Fibroblast of mammary gland (primary cell): ENCODE results near the gene MPV17L2.

ENCODE experiments used
- DNase-seq: peaks from one replicate; pipeline ENCODE4 v3.0.0-alpha.2; 2010; ENCODE audit warnings: low read depth
- H3K4me3 ChIP-seq: 2 replicates; pipeline ENCODE4 v1.5.1; 2011; ENCODE audit warnings: low read depth, mild to moderate bottlenecking, low read length, moderate library complexity; ENCODE audit not compliant: control insufficient read depth
- TF ChIP-seq, protein P1 (sequence below): conservative IDR thresholded peaks from 2 replicates; pipeline ENCODE4 v1.5.1; 2011; ENCODE audit warnings: low read depth, low read length, inconsistent platforms; ENCODE audit not compliant: control insufficient read depth, insufficient read depth

The MPV17L2 gene

DNA sequence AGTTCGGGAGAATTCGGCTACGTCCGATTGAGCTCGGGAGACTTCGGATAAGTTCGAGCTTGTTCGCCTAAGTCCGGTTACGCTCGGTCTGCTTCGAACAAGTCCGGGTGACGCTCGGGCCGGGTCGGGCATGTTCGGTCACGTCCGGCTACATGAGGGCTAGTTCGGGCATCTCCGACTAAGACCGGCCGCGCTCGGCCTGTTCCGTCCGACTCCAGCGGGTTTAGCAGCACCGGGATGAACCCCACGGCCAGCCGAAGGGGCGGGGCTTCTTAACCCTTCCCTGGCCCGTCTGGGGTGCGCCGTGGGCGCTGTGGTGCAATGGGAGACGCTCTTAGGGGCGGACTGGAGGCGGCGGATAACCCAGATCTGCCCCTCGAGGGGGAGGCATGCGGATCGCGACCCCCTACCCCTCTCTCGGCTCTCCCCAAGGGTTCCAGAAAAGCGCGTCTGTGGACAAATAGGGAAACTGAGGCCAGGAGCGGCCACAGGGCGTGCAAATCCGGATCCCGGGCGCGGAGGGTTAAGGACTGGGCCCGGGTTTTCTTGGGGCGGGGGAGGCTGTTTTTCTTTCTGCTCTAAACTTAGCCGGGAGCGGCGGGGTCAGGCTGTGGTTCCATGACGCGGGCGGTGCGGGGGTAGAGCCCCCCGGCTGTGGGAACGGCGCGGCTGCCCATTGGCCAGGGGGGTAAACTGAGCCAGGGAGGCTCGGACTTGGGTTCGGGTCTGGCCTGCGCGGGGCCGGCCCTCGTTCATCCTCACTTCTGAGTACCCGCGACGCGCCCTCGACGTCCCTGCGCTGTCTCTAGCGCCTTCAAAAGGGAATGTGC, 31.7 kb downstream of the MPV17L2 start:
- DNase-seq, result peak; percentile 99
- TF ChIP-seq, protein P1, sequence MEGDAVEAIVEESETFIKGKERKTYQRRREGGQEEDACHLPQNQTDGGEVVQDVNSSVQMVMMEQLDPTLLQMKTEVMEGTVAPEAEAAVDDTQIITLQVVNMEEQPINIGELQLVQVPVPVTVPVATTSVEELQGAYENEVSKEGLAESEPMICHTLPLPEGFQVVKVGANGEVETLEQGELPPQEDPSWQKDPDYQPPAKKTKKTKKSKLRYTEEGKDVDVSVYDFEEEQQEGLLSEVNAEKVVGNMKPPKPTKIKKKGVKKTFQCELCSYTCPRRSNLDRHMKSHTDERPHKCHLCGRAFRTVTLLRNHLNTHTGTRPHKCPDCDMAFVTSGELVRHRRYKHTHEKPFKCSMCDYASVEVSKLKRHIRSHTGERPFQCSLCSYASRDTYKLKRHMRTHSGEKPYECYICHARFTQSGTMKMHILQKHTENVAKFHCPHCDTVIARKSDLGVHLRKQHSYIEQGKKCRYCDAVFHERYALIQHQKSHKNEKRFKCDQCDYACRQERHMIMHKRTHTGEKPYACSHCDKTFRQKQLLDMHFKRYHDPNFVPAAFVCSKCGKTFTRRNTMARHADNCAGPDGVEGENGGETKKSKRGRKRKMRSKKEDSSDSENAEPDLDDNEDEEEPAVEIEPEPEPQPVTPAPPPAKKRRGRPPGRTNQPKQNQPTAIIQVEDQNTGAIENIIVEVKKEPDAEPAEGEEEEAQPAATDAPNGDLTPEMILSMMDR, result no peak
- H3K4me3 ChIP-seq, result peak overlapping the region; percentile 46

DNA sequence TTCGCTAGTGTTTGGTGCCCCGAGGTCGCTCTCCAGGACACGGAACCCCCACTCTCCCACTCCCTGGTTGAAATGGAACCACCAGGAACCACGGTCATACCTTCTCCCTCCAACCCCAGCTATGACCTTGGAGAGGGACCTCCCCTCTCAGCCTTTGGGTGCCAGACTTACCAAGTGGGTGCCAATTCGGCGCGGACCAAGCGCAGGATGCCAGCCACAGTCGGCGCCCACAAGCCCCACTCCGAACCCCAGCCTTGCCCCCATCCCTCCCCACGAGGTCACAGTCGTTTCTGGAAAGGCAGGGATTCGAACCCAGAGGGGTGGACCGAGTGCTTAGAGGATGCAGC, 32.3 kb downstream of the MPV17L2 start:
- DNase-seq, result no peak
- TF ChIP-seq, protein P1, result no peak
- no peak overlapping the region for H3K4me3 ChIP-seq

DNA sequence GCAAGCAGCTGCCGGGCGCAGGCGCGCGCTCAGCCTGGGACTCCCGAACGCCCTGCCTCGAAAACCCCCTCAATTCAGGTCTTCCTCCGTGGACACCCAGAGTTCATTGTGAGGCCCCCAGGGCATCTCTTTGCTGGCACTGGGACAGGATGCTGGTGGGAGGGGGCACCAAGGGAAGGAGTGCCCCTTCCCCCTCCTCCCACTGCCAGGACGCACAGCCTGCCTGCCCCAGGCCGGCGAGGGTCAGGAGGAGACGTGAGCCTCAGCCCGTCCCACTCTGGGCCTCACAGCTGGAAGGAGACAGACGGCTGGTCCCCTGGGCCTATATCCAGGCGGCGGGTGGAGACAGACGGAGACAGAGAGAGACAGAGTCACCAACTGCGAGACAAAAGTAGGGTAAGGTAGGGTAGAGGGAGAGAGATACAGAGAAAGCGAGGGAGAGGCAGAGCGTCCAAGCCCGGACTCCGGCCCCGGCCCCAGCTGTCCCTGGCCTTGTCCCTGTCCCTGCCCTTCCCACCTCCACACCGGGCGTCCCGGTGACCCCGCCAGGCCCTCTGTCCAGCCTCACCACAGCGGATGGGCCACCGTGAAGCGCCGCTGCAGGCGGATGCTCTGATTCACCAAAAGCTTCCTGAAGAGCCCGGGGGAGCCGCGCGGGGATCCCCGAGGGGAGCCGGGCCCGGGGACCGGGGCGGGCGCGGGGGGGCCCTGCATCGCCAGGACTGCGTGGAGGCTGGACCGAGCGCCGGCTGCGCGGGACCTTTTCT, 32.9 kb downstream of the MPV17L2 start, which contains the start of gene PDE4C:
Gene PDE4C (minus strand): TSS at position 737 of the 767 bp plus-strand sequence. CDS start 23 bp downstream, at position 714.
- TF ChIP-seq, protein P1, result no peak
- H3K4me3 ChIP-seq, result no peak within 1 kb of the TSS
- no peak for DNase-seq

DNA sequence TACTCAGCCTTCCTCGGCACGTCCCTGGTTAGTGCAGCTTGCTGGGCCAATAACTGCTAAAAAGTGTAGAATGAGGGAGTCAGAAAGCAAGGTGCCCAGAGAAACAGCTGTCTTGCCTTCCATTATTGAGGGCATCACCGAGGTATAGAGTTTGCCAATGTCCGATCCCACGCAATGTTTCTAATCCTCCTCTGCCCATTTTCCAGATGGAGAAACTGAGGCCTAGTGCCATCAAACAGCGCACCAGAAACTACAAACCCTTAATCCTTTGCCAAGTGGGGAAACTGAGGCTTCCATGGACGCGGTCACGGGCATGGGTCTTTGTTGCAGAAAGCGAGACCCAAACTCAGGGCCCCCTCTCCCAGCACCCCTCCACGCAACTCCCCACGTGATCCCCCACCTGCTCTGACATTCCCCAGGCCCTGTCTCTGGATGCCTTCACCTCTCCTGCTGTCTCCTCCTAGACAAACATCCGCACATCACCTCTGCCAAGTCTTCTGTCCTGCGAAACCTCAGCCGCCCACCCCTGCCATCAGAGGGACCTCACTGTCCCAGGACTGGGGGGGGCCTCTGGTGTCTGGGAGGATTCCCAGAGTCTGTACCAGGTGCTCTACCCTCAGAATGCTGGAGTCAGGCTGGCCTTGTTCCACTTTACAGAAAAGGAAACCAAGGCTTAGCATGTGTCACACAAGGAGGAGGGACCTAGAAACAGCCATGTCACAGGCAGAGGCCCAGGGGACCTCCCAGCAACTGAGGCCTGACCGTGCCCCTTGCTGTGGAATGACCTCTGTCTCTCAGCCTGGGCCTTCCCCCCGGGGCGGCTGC, 34.1 kb downstream of the MPV17L2 start:
- no peak overlapping the region for H3K4me3 ChIP-seq
- TF ChIP-seq, protein P1, result no peak

DNA sequence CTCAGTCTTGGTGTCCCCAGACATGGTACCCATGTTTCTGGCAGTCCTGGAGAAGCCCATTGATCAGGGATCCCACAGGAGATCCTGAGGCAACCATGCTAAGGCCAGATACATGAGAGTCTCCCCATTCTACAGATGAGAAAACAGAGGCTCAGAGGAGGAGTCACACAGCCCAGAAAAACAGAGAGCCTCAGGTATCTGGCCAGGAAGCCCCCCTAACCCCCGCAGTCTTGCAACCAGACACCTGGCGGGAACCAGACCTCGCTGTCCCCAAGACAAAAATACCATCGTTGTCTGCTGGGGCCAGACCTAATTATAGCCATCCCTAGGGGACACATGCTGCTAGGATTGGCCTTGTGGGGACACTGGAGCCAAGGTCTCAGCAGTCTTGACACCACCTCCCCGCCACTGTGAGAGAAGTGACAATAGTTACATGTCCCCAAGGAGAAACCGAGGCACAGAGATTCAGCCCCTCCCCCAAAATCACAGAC, 34.8 kb downstream of the MPV17L2 start:
- H3K4me3 ChIP-seq, result no peak overlapping the region
- TF ChIP-seq, protein P1, result no peak
- no peak for DNase-seq

More for the DNA sequence above, 34.1 kb downstream of the MPV17L2 start:
- no peak for DNase-seq

DNA sequence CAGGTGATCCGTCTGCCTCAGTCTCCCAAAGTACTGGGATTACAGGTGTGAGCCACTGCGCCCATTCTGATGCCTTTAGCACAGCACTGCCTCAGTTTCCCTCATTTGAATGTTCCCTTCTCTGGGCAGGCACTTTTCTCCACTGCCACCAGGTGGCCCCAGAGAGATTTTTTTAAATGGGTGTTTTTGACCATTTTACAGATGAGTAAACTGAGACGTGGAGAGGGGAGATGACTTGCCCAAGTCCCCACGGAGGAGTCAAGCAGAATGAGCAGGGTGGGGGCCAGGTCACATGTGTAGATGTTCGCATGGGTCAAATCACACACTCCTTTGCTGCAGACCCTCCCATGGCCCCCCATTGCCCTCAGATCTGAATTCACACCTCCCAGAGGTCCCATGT, 36.5 kb downstream of the MPV17L2 start:
- DNase-seq, result no peak
- TF ChIP-seq, protein P1, result peak; percentile 47
- no peak overlapping the region for H3K4me3 ChIP-seq
